ENCODE measurements around the gene AFF2.

Gene AFF2

GRCh38 chrX:148592595-148592994, 92.2 kb downstream of the AFF2 start:
- no peak for DNase-seq

GRCh38 chrX:148593146-148593545, 92.7 kb downstream of the AFF2 start:
- DNase-seq = no peak

DNA sequence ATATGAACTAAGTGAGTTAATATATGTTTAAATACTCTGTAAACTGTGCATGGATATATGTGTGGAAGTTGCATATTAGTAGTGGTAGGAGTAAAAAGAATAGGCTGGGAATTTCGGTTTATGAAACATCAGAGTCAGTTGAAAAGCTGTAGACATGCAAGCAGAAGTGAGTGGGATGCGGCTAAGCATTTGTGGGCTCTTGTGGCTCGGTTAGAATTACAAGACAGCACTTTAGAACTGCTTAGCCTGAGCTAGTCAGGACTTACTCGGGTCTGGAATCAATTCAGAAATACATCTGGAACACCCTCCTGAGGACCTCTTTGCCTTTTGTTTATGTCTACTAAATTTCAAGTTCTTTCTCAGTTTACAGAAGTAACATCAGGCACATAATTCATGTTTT, 93.6 kb downstream of the AFF2 start:
- DNase-seq = no peak

DNA sequence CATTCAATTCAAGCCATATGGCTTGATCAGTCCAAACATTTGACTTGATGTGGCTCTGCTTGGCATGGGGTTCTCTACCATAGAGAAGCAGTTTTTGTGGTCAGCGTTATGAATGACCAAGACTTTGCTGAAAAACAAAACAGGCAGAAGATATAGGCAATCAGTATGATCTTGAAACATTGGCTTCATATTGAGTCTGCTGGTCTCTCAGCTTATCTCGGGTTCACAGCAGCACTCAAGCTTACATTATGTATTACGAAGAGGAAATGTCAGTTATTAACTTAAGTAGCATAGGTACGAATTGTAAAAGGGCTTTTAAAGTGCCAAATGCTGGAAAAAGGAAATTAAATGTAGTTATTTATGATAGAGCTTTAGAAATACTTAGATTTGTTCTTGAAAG, 99.0 kb downstream of the AFF2 start:
- DNase-seq = no peak

DNA sequence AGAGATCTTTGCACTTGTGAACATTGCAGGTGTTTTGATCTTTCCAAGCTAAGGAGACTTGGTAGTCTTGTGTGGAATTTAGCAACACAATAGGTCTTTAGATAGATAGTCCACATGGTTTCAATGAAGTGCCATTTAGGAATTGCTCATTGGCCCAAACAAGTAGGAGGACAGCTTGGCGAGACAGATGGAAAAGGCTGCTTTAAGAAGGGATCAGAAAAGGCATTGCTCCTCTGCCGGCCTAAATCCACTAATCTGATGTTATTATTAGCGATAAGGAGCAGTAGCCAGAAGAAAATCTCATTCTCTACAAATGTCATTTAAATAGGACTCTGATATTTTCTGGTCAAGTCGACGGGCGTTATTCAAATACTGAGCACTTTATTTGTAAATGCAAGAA, 99.7 kb downstream of the AFF2 start:
- no peak for DNase-seq

DNA sequence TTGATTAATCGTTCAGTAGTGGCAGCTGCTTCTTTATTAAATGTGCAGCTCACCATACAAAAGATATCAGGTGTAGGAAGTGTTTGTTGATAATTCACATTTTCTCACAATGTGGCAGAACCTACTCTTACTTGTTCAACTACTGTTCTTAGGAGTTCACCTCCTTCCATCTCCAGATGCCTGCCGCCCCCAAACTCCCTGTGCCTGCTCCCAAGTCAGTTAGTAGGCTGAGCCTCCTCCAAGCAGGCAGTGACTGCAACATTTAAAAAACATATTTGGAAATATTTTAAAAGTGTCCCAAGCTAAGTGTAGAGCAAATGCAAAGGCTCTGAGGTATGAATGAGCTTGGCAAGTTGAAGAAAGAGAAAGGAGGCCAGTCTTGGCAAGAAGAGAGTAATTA, 100.2 kb downstream of the AFF2 start:
- no peak for DNase-seq

DNA sequence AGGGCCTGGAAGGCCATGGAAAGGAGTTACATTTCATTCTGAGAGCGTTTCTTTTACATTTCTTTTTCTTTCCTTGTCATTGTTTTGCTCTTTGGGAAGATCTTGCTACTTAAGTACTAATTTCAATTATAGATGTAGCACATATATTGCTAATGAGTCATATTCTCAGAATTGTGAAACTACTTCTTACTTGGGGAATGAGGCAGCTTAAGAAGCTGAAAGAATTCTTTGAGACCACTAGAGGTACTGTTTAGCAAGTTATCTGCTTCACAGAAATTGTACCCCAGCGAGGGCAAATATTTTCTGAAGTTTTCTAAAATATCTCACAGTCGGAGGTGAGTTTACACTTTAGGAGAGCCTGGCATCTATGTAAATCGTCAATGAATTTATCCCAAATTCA, 100.6 kb downstream of the AFF2 start:
- no peak for DNase-seq

DNA sequence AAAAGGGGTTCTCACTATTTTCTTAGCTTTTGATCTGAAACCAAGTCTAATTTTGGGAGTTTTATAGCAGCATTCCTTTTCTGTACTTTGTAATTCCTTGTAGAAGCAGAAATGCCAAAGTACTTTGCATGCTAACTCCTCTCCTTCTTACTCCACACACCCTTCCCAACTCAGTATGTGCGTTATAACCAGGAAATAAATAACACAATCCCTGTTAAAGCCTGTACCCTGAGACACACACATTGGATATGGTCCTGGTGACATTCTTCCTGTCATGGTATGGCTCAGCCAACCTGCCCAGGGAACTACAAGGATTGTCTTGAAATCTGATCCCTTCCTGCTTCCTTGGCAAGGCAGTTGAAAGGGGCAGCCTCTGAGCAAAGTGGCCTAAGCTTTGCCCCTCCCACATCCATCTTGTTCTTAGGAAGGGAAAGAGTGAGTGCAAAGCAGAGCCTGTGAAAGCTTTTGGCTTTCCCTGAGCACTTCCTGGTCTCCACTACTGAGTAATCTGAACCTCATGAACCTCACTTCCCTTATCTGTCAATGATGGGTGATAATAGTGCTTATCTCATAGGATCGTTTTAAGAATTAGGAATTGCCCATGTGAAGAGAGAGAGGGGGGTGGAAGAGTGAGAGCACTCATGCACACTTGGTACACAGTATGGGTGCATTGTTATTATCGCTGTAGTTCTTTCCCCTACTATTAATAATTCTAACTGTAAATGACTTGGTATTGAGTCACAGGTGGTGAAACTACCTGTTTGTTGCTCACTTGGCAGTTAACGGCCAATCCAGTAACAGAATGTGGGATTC, 109.3 kb downstream of the AFF2 start:
- DNase-seq = no peak

- DNase-seq = no peak
Observed at GRCh38 chrX:148610328-148610698, 109.9 kb downstream of the AFF2 start.

- DNase-seq = no peak
Observed at GRCh38 chrX:148611993-148612392, 111.6 kb downstream of the AFF2 start.

DNA sequence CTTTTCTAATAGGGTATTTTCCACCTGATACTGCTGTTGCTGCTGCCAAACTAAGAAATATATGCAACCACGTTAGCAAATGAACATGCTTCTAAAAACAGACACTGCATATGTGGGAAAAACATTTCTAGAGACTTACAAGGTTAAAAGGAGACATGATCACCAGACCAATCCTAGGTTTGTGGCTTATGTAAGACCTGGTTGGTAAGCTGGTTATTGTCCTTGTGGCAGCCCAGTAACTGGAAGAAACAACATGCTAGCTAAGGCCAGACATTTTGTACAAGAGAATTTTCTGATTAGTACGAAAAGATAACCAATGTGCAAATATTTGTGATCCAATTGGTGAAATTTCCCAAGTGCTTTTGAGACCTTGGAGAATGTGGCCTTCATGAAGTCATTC, 112.0 kb downstream of the AFF2 start:
- DNase-seq = no peak

- DNase-seq = no peak
Observed at GRCh38 chrX:148613636-148614035, 113.2 kb downstream of the AFF2 start.

DNA sequence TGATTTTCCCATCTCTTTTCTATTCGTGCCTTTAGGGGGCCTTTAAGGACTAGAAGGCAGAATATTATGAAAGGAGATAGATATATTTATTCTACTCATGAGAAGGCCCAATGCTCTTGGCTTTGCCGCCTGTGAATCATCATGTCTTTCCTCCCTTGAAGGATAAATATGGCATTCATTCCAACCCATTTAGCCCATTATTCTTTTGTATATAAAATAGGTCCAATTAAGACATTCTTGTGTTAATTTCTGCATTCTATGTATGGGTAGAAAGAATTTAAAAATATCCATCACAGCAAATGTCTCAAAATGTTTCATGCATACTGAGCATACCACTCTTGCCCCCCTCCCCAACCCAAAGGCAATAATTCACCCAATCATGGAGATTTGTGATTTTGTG, 115.1 kb downstream of the AFF2 start:
- DNase-seq = no peak

DNA sequence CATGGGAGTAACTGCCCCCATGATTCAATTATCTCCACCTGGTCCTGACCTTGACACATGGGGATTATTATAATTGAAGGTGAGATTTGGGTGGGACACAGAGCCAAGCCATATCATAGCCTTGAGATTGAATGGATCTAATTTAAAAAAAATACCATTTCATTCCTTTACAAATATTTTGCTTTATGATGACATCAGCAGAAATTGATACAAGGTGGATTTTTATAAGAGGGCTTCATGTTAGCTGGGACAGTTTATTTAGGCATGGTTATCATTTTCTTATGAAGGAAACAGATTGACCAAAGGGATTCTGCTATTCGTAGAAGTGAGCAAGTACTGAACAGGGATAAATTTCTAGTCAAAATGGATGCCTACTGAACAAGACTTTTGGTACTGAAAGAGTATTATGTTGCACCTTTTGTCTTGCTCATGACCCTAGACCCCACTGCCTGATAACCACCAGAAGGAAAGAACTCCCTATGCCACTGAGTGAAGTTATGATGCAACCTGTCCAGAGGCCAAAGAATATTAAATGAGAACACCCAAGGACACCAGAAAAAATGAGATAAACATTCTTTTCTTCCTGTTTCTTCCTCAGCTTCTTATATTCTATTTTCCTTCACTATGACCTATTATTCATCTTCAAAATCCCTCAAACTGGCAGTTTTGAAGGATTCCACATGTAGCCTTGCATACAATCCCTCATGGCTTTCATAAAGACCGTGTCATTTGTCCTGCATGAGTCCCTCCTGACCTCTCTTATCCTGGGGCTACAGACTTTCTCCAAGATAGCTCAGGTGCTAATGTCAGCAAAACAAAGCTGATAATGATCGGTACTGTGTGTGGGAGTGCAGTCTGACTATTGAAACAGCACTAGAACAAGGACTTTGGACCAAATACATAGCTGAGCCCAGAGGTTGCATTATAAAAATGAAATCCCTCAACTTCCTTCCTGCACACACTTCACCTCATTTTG, 118.3 kb downstream of the AFF2 start:
- no peak for DNase-seq

DNA sequence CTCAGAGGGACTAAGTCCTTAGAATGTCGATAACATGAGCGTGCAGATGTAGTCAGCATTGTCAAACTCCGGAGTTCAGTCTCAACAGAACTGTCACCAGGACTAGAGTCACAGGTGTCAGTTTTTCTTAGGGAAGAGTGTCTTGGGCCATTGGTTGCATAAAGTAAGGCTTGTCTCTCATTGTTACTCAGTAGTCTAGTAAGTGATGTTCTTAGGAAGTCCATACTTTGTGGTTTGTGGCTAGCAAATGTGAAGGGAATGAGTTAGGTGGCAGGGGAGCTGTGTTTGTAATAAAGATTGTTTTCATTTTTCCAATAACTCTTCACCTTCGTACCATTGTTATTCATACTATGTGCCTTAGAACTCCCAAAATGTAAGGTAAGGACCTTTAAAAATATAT, 119.6 kb downstream of the AFF2 start:
- no peak for DNase-seq

- no peak for DNase-seq
Observed at GRCh38 chrX:148624951-148625474, 124.6 kb downstream of the AFF2 start.

DNA sequence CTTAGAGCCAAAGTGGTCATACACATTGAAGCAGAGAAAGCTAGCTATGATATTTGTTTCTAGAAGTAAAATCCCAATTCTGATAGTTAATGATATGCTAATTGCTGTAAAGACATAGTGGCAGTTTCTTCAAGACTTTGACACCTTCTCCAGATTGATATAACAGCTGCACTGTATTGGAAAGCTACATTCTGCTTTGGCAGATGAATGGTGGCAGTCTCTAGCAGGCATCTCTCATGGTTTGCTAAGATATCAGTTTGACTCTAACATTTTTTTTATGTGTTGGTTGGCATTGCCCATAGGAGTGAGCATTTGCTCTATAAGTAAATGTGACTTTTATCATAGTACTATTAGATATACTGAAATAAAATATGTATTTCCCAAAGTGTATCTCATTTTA, 128.2 kb downstream of the AFF2 start:
- DNase-seq = no peak

- DNase-seq = no peak
Observed at GRCh38 chrX:148629434-148629833, 129.0 kb downstream of the AFF2 start.

DNA sequence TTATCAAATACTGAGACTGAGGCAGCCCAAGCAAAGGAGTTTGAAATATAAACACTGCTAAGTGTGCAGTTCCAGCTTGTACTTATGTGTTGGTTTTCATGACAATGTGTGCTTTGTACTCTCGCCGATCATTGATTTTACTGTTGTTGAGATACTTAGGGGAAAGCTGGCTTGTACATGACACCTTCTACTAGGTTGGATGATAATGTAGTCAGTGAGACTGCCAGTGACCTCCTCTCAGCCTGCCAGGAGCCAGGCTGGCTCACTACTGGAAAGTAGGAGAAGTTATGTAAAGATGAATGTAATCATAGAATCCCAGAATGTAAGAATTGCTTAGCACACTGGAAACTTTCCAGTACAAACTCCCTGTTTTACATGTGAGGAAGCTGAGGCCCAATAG, 132.0 kb downstream of the AFF2 start:
- DNase-seq = no peak

- no peak for DNase-seq
Observed at GRCh38 chrX:148633218-148633908, 132.9 kb downstream of the AFF2 start.

GRCh38 chrX:148634591-148634990, 134.2 kb downstream of the AFF2 start:
- DNase-seq = no peak

GRCh38 chrX:148643460-148643859, 143.0 kb downstream of the AFF2 start:
- no peak for DNase-seq

GRCh38 chrX:148647651-148648050, 147.2 kb downstream of the AFF2 start:
- DNase-seq = no peak
